SKM-1 treated with dmso at 0.1 percent for 144 hours (cell line): ENCODE measurements around the gene ADAM19.

Source experiments
- DNase-seq: peaks from one replicate; lab custom pipeline; 2025; ENCODE audit not compliant: unreplicated experiment; lab: John Stamatoyannopoulos, UW

Gene ADAM19

GRCh38 chr5:157543825-157544622, 31.6 kb downstream of the ADAM19 start:
- DNase-seq: no peak

GRCh38 chr5:157542282-157543000, 33.1 kb downstream of the ADAM19 start:
- DNase-seq: no peak

- DNase-seq: no peak
Measured at GRCh38 chr5:157541447-157542118, 34.0 kb downstream of the ADAM19 start.

- no peak for DNase-seq
Measured at GRCh38 chr5:157540707-157541446, 34.7 kb downstream of the ADAM19 start.

- DNase-seq: no peak
Measured at GRCh38 chr5:157540124-157540523, 35.5 kb downstream of the ADAM19 start.

- no peak for DNase-seq
Measured at GRCh38 chr5:157539503-157540022, 36.0 kb downstream of the ADAM19 start.

- no peak for DNase-seq
Measured at GRCh38 chr5:157538311-157538710, 37.3 kb downstream of the ADAM19 start.

- no peak for DNase-seq
Measured at GRCh38 chr5:157535042-157535865, 40.3 kb downstream of the ADAM19 start.

- DNase-seq: no peak
Measured at GRCh38 chr5:157533011-157533481, 42.5 kb downstream of the ADAM19 start.

GRCh38 chr5:157532022-157532421, 43.6 kb downstream of the ADAM19 start:
- no peak for DNase-seq

GRCh38 chr5:157530226-157530972, 45.2 kb downstream of the ADAM19 start:
- no peak for DNase-seq

- no peak for DNase-seq
Measured at GRCh38 chr5:157529002-157529401, 46.6 kb downstream of the ADAM19 start.

- no peak for DNase-seq
Measured at GRCh38 chr5:157528036-157528632, 47.4 kb downstream of the ADAM19 start.

GRCh38 chr5:157524887-157525286, 50.7 kb downstream of the ADAM19 start:
- no peak for DNase-seq

- DNase-seq: no peak
Measured at GRCh38 chr5:157523976-157524375, 51.6 kb downstream of the ADAM19 start.

- no peak for DNase-seq
Measured at GRCh38 chr5:157521704-157522029, 53.9 kb downstream of the ADAM19 start.

- no peak for DNase-seq
Measured at GRCh38 chr5:157520911-157521703, 54.5 kb downstream of the ADAM19 start.

GRCh38 chr5:157519579-157520253, 55.9 kb downstream of the ADAM19 start:
- no peak for DNase-seq
